Activated CD4-positive, alpha-beta memory T cell treated with anti-CD3 and anti-CD28 coated beads, Interleukin-2, amount 10 ng/mL, durations not matched to agents 7 days and 5 days (primary cell): ENCODE results near the gene FCRL1. TPM values are rescaled to one million over a fixed set of nuclear protein-coding genes. Genes with fewer than 3 reads are reported as not detected.

Experiments used
- total RNA-seq, 2 experiments: library from RNA; stranded (reverse); gene quantifications; one replicate each; pipeline ENCODE4 v1.2.3, GENCODE V29; 2021

The FCRL1 gene
- total RNA-seq, 2 experiments from 2014 or later: not detected

Other genes with a start within 250 kb of the FCRL1 start
- not detected for gene FCRL4, start 222.0 kb downstream of the FCRL1 start, total RNA-seq
- under 1 TPM; 0.15 to 0.73 TPM for gene FCRL3, start 119.4 kb downstream of the FCRL1 start, total RNA-seq
- gene FCRL2, start 43.0 kb downstream of the FCRL1 start, total RNA-seq: not detected
- gene CD5L, start 21.7 kb upstream of the FCRL1 start, total RNA-seq: not detected
- not detected for gene KIRREL1, start 173.5 kb upstream of the FCRL1 start, total RNA-seq